ENCODE data around the gene KPNA1. TPM values are rescaled to one million over a fixed set of nuclear protein-coding genes. Genes with fewer than 3 reads are reported as not detected.
"Not testable (repeated sequence)": the region's sequence is repeated elsewhere in the genome, so short reads cannot be mapped to it uniquely, and the experiment has no call there.

The KPNA1 gene
- total RNA-seq, 1 donor from 2014 or later: 82.5 TPM

GRCh38 chr3:122515020-122515468 is 305 bp upstream of the KPNA1 start:
- Mint-ChIP-seq H3K27ac (peak overlapping the region; percentile 93), H3K27me3 (no peaks in the 10 kb centered on the region), H3K4me3 (ENCODE audit: low read depth) (peak overlapping the region; percentile 84)

GRCh38 chr3:122513386-122514122 is 1.2 kb downstream of the KPNA1 start:
- Mint-ChIP-seq H3K27me3 (no peaks in the 10 kb centered on the region), H3K36me3 (ENCODE audit: insufficient read depth) (peaks cover 1% of the 10 kb centered on the region), H3K27ac (peak overlapping the region; percentile 91), H3K9me3 (ENCODE audit: low read depth) (no peaks in the 10 kb centered on the region), H3K4me1 (ENCODE audit: low read depth) (peaks cover 28% of the 10 kb centered on the region), H3K4me3 (ENCODE audit: low read depth) (peak overlapping the region; percentile 82)
- TF ChIP-seq CTCF (IDR thresholded peaks at IDR 0.05; ENCODE audit: unreplicated experiment): no peak
- no peak for DNase-seq (ENCODE audit: low spot score, unreplicated experiment)

More at GRCh38 chr3:122515020-122515468, 305 bp upstream of the KPNA1 start:
- Mint-ChIP-seq H3K4me1 (ENCODE audit: low read depth) (peaks cover 25% of the 10 kb centered on the region), H3K9me3 (ENCODE audit: low read depth) (no peaks in the 10 kb centered on the region), H3K36me3 (ENCODE audit: insufficient read depth) (peaks cover 1% of the 10 kb centered on the region)
- DNase-seq (ENCODE audit: low spot score, unreplicated experiment): no peak
- no peak for TF ChIP-seq CTCF (IDR thresholded peaks at IDR 0.05; ENCODE audit: unreplicated experiment)

GRCh38 chr3:122512284-122512683 is 2.5 kb downstream of the KPNA1 start:
- DNase-seq (ENCODE audit: low spot score, unreplicated experiment): no peak
- Mint-ChIP-seq H3K36me3 (ENCODE audit: insufficient read depth) (peaks cover 1% of the 10 kb centered on the region), H3K9me3 (ENCODE audit: low read depth) (no peaks in the 10 kb centered on the region), H3K4me1 (ENCODE audit: low read depth) (peaks cover 28% of the 10 kb centered on the region), H3K27ac (no peak overlapping the region), H3K4me3 (ENCODE audit: low read depth) (peak overlapping the region; percentile 40), H3K27me3 (no peaks in the 10 kb centered on the region)
- TF ChIP-seq CTCF (IDR thresholded peaks at IDR 0.05; ENCODE audit: unreplicated experiment): no peak

DNA sequence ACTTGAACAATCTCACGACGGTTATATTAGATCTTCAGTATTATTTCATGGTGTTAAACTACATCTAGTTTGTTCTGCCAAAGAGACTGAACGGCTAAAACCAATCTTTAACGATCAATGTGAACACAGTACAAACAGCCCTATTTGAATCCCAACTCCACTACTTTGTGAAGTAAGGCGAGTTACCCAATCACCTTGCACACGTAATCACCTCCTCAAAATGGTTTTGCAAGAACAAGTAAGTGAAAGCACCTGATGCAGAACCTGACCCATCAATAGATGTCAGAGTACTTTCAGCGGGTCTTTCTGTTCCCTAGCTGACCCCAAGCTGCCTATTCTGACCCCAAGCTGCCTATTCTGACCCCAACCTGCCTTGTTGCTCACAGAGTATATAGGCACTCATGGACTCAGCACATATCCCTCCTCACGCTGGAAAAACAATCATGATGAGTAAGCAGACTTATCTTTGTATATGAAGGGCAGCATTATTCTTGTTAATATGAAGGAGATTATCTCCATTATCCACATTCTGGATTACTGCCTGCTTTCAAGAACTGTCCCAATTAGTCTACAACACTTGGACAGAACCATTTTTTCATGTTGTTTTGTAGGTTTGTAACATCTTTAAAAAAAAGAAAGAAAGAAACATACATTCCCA is 3.7 kb downstream of the KPNA1 start:
- Mint-ChIP-seq H3K4me3 (ENCODE audit: low read depth) (no peak overlapping the region), H3K27ac (peak overlapping the region; percentile 69), H3K36me3 (ENCODE audit: insufficient read depth) (peaks cover 1% of the 10 kb centered on the region), H3K4me1 (ENCODE audit: low read depth) (peaks cover 30% of the 10 kb centered on the region), H3K9me3 (ENCODE audit: low read depth) (no peaks in the 10 kb centered on the region), H3K27me3 (no peaks in the 10 kb centered on the region)
- TF ChIP-seq CTCF (IDR thresholded peaks at IDR 0.05; ENCODE audit: unreplicated experiment): no peak
- DNase-seq (ENCODE audit: low spot score, unreplicated experiment): no peak

- not testable (repeated sequence) for H3K9me3 Mint-ChIP-seq (ENCODE audit: low read depth); DNase-seq (ENCODE audit: low spot score, unreplicated experiment); H3K36me3 Mint-ChIP-seq (ENCODE audit: insufficient read depth); H3K4me3 Mint-ChIP-seq (ENCODE audit: low read depth); H3K27ac Mint-ChIP-seq; H3K27me3 Mint-ChIP-seq
- peaks cover 34% of the 10 kb centered on the region for H3K4me1 Mint-ChIP-seq (ENCODE audit: low read depth)
Measured at GRCh38 chr3:122508944-122509343, 5.8 kb downstream of the KPNA1 start.
